NCI-H1436 treated with DMSO at 0.1 percent for 48 hours (cell line): ENCODE results near the gene MAML2.

ENCODE experiments used
- DNase-seq: peaks from one replicate; lab custom pipeline; 2025; lab: John Stamatoyannopoulos, UW

Gene MAML2

DNA sequence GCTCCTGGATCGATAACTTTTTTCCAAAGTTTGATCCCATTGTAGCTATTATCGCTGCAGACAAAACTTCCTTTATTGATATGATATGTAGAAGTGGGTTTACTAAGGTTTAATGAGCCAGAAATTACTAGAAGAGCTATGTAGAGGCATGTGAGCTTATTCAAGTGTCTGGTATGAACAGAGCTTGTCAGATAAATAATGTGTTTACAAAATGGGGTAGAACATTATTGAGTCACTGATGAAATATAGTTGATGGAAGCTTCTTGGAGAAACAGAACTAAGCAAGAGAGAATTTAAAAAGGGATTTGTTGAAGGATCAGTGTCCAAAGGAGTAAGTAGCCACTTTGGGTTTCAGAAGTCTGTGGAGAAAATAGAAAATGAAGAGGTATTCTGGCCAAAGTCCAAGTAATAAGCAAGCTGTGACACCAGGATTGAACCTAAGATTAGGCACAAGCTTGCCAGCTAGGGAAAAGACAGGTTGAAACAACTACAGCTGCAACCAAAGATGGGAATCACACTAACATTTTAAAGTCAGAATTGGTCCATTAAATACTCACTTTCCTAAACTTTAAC, 104.3 kb downstream of the MAML2 start:
- no peak for DNase-seq

- DNase-seq: peak; percentile 46
Measured at GRCh38 chr11:96237766-96238266, 105.2 kb downstream of the MAML2 start.

- DNase-seq: no peak
Measured at GRCh38 chr11:96235751-96236150, 107.2 kb downstream of the MAML2 start.

DNA sequence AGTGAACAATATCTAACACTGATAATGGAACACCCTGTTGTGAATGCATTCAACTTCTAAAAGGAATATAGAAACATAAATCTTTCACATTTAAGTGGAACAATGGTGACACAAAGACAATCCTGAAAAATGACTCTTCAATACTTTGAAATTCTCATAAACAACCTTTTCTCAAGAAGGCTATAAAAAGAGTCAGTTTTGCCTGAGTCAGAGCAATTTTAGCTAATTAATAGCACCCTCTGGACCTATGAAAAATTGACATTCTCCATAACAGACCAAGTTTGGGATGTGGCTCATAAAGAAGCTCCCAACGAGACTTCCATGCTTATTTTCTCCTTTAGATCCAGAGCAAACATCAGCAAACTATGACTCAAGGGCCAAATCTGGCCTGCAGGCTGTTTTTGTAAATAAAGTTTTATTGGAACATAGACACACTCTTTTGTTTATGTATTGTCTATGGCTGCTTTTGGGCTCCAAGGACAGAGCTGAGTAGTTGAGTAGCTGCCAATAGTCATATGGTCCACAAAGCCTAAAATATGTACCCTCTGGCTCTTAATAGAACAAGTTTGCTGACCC, 108.0 kb downstream of the MAML2 start:
- DNase-seq: no peak

DNA sequence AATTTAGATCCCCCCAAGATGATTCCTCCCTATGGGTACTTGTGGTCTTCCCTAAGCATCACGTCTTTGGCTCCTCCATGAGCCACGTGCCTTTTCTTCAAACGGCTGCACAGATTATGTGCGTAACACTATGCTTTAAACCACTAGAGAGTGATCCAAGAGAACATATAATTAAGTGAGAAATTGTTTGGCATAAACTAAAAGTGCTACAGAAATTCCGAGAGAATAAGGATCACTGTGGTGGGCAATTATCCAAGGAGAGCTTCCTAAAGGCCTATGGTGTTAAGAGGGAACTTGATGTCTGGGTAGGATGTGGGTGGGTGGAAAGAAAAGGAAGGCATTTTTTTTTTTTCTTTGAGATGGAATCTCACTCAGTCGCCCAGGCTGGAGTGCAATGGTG, 110.9 kb downstream of the MAML2 start:
- no peak for DNase-seq

GRCh38 chr11:96230686-96231085, 112.3 kb downstream of the MAML2 start:
- DNase-seq: no peak

- DNase-seq: no peak
Measured at GRCh38 chr11:96229354-96229977, 113.5 kb downstream of the MAML2 start.

GRCh38 chr11:96228910-96229309, 114.1 kb downstream of the MAML2 start:
- no peak for DNase-seq

DNA sequence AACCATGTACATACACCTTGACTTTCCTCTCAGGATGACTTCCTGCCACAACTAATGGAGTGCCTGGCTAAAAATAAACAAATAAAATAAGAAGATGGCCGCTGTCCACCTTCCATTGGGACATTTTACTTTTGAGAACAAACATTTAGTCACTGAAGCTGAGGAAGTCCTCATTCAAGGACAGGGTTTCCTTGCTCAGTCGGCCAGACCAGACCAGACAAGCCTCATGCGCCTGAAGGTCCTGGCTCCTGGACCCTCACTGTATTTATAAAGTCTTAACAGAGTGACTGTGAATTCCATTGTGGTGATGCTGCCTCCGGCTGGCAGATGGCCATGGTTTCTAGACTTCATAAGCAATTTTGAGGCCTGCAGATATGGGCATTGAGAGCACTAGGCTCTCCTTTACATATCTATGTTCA, 114.5 kb downstream of the MAML2 start:
- no peak for DNase-seq

DNA sequence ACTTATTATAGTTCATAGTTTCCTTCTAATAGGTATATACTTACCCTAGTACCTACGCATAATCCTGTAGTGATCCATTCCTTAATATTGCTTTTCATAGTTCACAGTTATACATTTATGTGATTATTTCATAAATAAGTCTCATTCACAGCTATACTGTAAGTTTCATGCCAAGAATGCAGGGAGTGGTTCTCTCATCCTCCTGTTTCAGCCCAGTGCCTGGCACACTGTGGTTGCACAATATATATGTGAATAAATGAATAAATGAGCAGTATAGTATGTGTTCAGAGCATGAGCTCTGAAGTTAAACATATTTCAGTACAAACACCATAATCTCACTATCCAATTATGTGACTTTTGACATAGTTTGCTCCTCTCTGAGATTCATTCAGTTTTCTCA, 115.8 kb downstream of the MAML2 start:
- no peak for DNase-seq

GRCh38 chr11:96223083-96223482, 119.9 kb downstream of the MAML2 start:
- DNase-seq: no peak

DNA sequence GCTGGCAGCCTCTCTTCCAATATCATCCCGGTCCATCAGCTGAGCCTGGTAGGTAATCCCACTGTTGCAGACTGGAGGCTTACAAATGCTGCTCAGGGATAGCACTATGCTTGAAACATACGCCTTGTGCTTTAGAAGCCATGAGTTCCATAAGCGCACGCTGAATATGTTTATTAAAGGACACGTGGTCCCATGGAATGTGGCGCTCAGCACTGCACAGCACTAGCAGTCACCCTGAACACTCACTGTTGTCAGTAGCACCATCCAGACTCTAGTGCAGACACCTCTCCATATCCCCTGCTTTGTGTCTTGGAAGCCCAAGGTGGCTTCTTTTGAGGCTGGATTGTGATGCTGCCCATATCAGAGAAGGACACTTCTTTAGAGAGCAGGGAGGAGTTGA, 120.9 kb downstream of the MAML2 start:
- no peak for DNase-seq

DNA sequence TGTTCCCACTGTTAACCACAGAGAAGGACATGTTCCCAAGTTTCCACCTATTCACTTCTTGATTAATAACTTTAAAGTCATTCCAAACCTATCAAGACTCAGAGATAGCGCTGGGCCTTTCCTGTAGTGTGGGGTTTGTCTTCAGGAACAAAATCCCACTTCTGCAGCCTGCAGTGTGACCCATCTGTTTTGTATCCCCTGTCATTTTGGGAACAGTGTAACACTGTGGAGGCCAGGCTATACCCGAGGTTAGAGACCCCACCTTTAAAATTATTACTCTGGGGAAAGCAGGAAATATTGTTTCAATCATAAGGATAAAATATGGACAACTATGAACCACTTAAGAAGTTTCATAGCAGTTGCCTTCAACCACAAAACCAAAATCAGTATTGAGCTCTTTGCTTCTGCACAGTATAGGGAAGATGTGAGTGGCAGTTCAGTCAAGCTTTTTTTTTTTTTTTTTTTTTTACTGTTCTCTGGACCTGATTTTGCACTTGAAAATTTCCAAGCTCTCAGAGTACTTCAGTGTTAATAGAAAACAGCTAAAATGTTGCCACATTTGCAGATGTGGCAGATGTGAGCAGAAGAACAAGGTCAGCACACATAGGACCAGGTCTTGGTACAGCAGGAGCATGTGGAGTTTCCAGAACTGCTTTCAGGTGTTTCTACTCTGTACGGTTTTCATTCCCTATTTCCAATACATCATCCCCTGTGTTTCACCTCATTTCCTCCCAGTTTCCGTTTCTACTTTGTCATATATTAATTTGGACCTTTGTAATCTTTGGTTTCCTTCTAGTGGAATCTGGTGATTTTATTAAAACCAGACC, 121.5 kb downstream of the MAML2 start:
- no peak for DNase-seq

DNA sequence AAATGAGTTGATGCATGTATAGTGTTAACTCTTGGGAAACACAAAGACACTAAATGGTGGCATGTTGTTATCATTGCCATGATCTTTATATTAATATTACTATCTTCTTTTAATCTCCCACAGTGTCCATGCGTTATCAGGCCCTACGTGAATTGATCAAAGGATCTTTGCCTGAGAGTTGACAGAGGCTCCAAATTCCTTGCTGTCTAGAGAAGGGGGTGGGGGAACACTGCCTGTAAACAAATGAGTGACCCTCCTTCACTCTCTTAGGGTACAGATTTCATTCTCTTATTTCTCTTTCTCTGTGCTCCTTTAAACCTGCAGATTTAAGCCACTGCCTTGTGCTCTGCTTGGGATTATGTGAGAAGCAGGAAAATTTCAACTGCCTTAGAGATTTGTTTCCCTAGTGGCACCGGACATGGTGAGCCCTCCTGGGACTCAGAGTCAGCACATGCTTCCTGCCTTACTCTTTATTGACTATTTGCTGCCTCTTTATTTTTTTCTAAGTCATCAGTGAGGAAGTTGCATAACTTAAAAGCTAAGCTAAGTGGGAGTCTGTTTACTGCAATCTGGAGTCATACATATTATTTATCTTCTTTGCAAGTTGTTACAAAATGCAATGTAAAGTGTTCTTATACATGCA, 122.9 kb downstream of the MAML2 start:
- no peak for DNase-seq

DNA sequence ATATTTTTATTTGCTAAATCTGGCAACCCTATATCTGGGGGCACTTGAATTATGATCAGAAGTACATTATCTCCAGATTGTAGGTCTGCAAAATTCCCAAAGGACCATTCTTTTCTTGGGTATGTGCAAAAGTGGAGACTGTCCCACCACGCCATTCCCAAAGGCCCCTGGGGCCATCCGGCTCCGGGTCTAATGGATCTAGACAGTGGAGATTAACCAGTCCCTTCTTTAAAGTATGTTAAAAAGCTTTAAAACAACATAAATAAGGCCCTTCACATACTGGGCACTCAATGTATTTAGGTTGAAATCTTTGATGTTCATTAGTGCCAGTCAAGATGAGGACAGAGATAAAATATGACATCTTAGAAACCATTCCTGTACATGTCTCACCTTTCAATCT, 124.1 kb downstream of the MAML2 start:
- no peak for DNase-seq

DNA sequence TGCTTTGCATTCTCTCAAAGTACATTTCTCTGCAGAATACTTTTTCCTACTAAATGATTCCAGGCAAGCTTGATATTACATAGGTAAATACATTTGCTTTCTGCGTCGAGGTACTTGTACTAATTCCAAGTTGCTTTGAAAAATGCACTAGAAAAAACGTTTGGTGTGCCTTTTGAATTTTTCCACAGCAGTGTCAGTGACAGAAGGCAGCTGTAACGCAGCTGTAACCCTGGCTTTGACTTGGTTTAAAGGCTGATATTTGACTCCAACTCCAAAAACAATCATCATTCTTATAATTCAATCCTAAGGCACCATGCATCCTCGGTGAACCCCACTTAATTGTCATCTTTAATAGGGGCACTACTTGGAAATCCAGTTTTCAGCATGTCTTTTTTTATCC, 125.0 kb downstream of the MAML2 start:
- no peak for DNase-seq

GRCh38 chr11:96217206-96217605, 125.8 kb downstream of the MAML2 start:
- no peak for DNase-seq

DNA sequence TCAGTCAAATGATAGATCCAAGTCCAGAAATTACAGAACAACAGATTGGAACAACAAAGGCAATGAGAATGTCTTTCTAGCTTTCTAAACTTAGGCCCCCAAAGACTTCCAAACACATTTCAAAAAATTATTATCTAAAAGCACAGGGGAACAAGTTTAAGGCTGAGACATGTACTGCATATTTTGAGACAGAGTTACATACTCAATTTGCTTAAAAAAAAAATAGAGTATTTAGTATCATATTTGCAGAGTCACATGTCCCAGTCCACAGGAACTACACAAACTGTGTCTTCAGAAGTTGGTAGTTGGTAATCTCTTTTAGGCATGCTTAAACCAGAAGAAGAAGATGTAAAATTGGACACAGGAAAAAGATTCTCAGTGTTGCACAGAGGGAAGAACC, 127.2 kb downstream of the MAML2 start:
- DNase-seq: no peak

DNA sequence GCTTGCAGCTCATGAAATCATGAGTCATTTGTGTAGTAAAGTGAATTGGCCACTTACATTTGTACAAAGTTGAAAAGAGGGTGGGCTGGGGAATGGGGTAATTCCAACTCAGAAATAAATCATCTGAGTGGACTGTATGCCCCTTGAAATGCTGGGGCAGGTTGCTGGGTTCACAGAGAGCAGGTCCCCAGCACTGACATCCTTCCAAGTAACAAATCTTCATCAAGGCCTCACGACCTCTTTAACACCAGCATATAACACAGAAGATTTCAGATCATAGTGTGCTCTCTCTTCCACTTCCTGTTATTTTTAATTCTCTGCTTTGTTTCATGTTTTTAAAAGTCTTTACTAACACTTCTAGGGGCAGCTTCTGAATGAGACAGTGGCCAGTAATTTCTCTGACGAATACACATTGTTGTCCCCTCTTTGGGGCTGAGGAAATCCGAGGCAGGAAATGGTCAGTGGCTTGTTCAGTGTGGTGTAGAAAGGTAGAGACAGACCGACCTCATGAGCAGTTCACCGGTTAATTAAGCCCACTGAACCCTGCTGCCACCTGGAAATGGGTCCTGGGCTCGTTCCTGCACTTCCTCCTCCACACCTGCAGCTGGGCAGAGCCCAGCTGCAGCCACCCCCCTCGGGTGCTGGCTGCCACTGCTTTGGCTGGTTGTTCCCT, 127.7 kb downstream of the MAML2 start:
- DNase-seq: no peak

DNA sequence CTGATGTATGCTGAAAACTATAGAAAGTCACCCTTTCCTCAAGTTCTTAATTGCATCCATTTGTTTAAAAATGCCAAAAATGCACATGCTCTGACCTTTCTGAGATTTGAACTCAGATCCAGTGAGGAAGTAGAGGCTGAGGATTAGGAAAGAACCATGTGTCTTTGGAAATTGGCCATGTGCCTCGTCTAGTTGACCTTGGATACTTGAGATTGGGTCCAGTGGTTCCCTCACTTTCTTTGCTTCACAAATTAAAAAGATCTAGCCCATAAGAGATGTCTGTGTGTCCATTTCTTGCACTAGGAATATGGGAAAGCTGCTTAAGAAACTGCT, 128.3 kb downstream of the MAML2 start:
- no peak for DNase-seq

- DNase-seq: no peak
Measured at GRCh38 chr11:96213500-96213899, 129.5 kb downstream of the MAML2 start.

GRCh38 chr11:96211436-96211835, 131.6 kb downstream of the MAML2 start:
- DNase-seq: no peak
